Coronary artery (tissue), 2 donors: Measurements from ENCODE around the gene AQP1.

Experiments used
- DNase-seq: peaks from one replicate; pipeline ENCODE4 v3.0.0-alpha.2; 2017; ENCODE audit warnings: low spot score
- H3K27ac ChIP-seq, 2 donors: fragments of 200-600 bp; sonication (generic); one replicate each; pipeline ENCODE4 v1.5.1; 2016 to 2019
- H3K4me3 ChIP-seq: fragments of 200-600 bp; sonication (generic); 2 replicates; pipeline ENCODE4 v1.5.1; 2016; ENCODE audit warnings: mild to moderate bottlenecking, moderate library complexity
- CTCF ChIP-seq: fragments of 200-600 bp; sonication (generic); IDR thresholded peaks from one replicate; pipeline ENCODE4 v1.5.1; 2019; ENCODE audit warnings: antibody characterized with exemption

The AQP1 gene

GRCh38 chr7:30899630-30900029, 12.0 kb upstream of the AQP1 start:
- no peak for DNase-seq
- no peak for TF ChIP-seq CTCF
- Histone ChIP-seq H3K27ac (peak overlapping the region; percentile 68 to 75), H3K4me3 (no peak overlapping the region)

- Histone ChIP-seq H3K27ac (peak overlapping the region; percentile 68 to 75), H3K4me3 (no peak overlapping the region)
- no peak for TF ChIP-seq CTCF
- no peak for DNase-seq
Measured at GRCh38 chr7:30900053-30900452, 11.6 kb upstream of the AQP1 start.

GRCh38 chr7:30900803-30901362, 10.8 kb upstream of the AQP1 start:
- Histone ChIP-seq H3K27ac (peak overlapping the region; percentile 68 to 75), H3K4me3 (no peak overlapping the region)
- TF ChIP-seq CTCF: no peak
- DNase-seq: no peak

GRCh38 chr7:30901856-30902255, 9.8 kb upstream of the AQP1 start:
- TF ChIP-seq CTCF: no peak
- no peak overlapping the region for H3K4me3 ChIP-seq
- no peak for DNase-seq
- H3K27ac ChIP-seq: peak overlapping the region in 1 of 2 donors; percentile 20

GRCh38 chr7:30902466-30902865, 9.2 kb upstream of the AQP1 start:
- H3K27ac ChIP-seq: peak overlapping the region in 1 of 2 donors; percentile 20
- DNase-seq: no peak
- TF ChIP-seq CTCF: no peak
- no peak overlapping the region for H3K4me3 ChIP-seq

GRCh38 chr7:30903146-30903545, 8.5 kb upstream of the AQP1 start:
- peak overlapping the region in 1 of 2 donors; percentile 97 for H3K27ac ChIP-seq
- H3K4me3 ChIP-seq: no peak overlapping the region
- TF ChIP-seq CTCF: no peak
- no peak for DNase-seq

- Histone ChIP-seq H3K4me3 (no peak overlapping the region), H3K27ac (peak overlapping the region in 1 of 2 donors; percentile 97)
- no peak for TF ChIP-seq CTCF
- no peak for DNase-seq
Measured at GRCh38 chr7:30904561-30904960, 7.1 kb upstream of the AQP1 start.
